Measurements from ENCODE around the gene GRPR. TPM values are rescaled to one million over a fixed set of nuclear protein-coding genes. Genes with fewer than 3 reads are reported as not detected.

The GRPR gene
- total and polyA plus RNA-seq, 4 donors, result 0.08 TPM; not detected in 3

GRCh38 chrX:16171039-16171438, 47.7 kb downstream of the GRPR start (continued):
- no peak for TF ChIP-seq RXRA (IDR thresholded peaks at IDR 0.05)
- no peak for TF ChIP-seq HNF4G (IDR thresholded peaks at IDR 0.05)

GRCh38 chrX:16171944-16172343, 48.6 kb downstream of the GRPR start:
- no peak overlapping the region for H3K4me3 ChIP-seq (ENCODE audit: low read depth in 1 of 3, low read length in 3 of 3)
- no peak overlapping the region for H3K27ac ChIP-seq (ENCODE audit: low read depth in 1 of 2, low read length in 2 of 2)
- no peak overlapping the region for H3K9ac ChIP-seq (ENCODE audit: low read depth in 1 of 2, low read length in 2 of 2)
- H3K4me1 ChIP-seq (ENCODE audit: control insufficient read depth in 4 of 4, insufficient read depth in 4 of 4, low read length in 3 of 4), result no peaks in the 10 kb centered on the region
- DNase-seq (ENCODE audit: low spot score), result no peak
- WGBS, result 96% methylated on average over 4 of the region's 4 CpGs
- no peaks in the 10 kb centered on the region for H3K36me3 ChIP-seq (ENCODE audit: control insufficient read depth in 4 of 4, insufficient read depth in 3 of 4, low read depth in 1 of 4, low read length in 3 of 4)
- TF ChIP-seq, protein P1, sequence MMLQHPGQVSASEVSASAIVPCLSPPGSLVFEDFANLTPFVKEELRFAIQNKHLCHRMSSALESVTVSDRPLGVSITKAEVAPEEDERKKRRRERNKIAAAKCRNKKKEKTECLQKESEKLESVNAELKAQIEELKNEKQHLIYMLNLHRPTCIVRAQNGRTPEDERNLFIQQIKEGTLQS (IDR thresholded peaks at IDR 0.05), result no peak
- no peaks in the 10 kb centered on the region for H3K27me3 ChIP-seq (ENCODE audit: control insufficient read depth in 4 of 4, insufficient read depth in 4 of 4, low read length in 3 of 4)
- no peaks in the 10 kb centered on the region for H3K9me3 ChIP-seq (ENCODE audit: control insufficient read depth in 4 of 4, low read length in 3 of 4)

DNA sequence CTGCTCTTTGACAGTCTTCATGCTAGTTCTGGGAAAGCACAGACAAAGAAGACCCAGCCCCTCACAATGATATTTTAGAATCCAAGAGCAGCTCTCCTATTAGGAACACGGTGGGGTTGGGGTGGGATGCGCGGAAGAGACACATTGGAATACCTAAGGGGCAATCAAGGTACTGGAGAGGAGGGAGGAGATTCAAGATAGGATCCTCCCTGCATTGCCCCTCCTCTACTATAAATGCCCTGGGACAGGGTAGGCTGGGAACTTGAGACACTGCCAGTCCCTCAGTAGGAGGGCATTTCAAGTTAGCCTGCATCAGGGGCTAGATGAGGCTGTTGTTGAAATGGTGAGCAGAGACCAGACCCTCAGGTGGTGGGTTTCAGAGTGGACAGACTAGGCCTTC, 49.0 kb downstream of the GRPR start:
- H3K27ac ChIP-seq (ENCODE audit: low read depth in 1 of 2, low read length in 2 of 2), result no peak overlapping the region
- H3K9ac ChIP-seq (ENCODE audit: low read depth in 1 of 2, low read length in 2 of 2), result no peak overlapping the region
- no peak for DNase-seq (ENCODE audit: low spot score)
- 96% methylated on average over 3 of the region's 3 CpGs for WGBS
- H3K36me3 ChIP-seq (ENCODE audit: control insufficient read depth in 4 of 4, insufficient read depth in 3 of 4, low read depth in 1 of 4, low read length in 3 of 4), result no peaks in the 10 kb centered on the region
- no peak overlapping the region for H3K4me3 ChIP-seq (ENCODE audit: low read depth in 1 of 3, low read length in 3 of 3)
- TF ChIP-seq REST (IDR thresholded peaks at IDR 0.05) (no peak), NR2F2 (IDR thresholded peaks at IDR 0.05) (no peak), HNF4A (conservative IDR thresholded peaks at IDR 0.05) (no peak), YY1 (IDR thresholded peaks at IDR 0.05) (no peak), RXRA (IDR thresholded peaks at IDR 0.05) (no peak), CTCF (IDR thresholded peaks at IDR 0.05; ENCODE audit: low read depth, low read length, missing input control) (no peak), GABPA (IDR thresholded peaks at IDR 0.05 in 1 of 2, conservative IDR thresholded peaks at IDR 0.05 in 1 of 2) (no peak), RAD21 (IDR thresholded peaks at IDR 0.05) (no peak)
- TF ChIP-seq, protein P1 (IDR thresholded peaks at IDR 0.05), result no peak
- no peaks in the 10 kb centered on the region for H3K9me3 ChIP-seq (ENCODE audit: control insufficient read depth in 4 of 4, low read length in 3 of 4)
- no peaks in the 10 kb centered on the region for H3K4me1 ChIP-seq (ENCODE audit: control insufficient read depth in 4 of 4, insufficient read depth in 4 of 4, low read length in 3 of 4)
- H3K27me3 ChIP-seq (ENCODE audit: control insufficient read depth in 4 of 4, insufficient read depth in 4 of 4, low read length in 3 of 4), result no peaks in the 10 kb centered on the region
